Right lobe of liver (tissue), 4 donors: ENCODE data around the gene ZNF33B.

ENCODE experiments used
- POLR2A ChIP-seq: fragments of 450-650 bp; IDR thresholded peaks from one replicate; pipeline ENCODE4 v1.6.1; 2017; ENCODE audit warnings: antibody characterized with exemption, mild to moderate bottlenecking
- TF ChIP-seq, protein P1 (sequence below), 4 donors: fragments of 200-600 bp in 3 of 4; fragments of 450-650 bp in 1 of 4; IDR thresholded peaks; one replicate each; pipeline versions ENCODE4 v1.5.1 to v1.8.0; 2016 to 2022; ENCODE audit warnings: antibody characterized with exemption in 4 of 4, mild to moderate bottlenecking in 2 of 4
- donor health status: DM: no; HTN: no; CAD: no.
- donor health status: DM: no; HTN: no; CAD: no.
- donor health status: DM: no; HTN: yes; CAD: no.

DNA sequence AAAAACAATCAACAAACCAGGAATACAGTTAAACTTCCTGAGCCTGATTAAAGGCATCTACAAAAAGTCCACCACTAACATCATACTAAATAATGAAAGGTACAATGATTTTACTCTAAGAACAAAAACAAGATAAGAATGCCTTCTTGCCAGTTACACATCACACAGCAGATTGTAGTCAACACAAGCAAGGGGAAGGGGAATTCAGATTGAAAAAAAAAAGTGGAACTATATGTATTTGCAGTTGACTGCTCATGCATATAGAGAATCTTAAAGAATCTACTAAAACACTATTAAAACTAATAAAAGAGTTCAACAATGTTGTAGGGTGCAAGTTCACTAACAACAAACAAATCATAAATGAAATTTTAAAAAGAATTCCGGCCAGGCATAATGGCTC lies 28.5 kb downstream of the ZNF33B start:
- TF ChIP-seq POLR2A, result no peak
- TF ChIP-seq, protein P1, sequence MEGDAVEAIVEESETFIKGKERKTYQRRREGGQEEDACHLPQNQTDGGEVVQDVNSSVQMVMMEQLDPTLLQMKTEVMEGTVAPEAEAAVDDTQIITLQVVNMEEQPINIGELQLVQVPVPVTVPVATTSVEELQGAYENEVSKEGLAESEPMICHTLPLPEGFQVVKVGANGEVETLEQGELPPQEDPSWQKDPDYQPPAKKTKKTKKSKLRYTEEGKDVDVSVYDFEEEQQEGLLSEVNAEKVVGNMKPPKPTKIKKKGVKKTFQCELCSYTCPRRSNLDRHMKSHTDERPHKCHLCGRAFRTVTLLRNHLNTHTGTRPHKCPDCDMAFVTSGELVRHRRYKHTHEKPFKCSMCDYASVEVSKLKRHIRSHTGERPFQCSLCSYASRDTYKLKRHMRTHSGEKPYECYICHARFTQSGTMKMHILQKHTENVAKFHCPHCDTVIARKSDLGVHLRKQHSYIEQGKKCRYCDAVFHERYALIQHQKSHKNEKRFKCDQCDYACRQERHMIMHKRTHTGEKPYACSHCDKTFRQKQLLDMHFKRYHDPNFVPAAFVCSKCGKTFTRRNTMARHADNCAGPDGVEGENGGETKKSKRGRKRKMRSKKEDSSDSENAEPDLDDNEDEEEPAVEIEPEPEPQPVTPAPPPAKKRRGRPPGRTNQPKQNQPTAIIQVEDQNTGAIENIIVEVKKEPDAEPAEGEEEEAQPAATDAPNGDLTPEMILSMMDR (IDR thresholded peaks at IDR 0.05), result no peak
